ENCODE measurements around the gene UBE2U.

Gene UBE2U, protein sequence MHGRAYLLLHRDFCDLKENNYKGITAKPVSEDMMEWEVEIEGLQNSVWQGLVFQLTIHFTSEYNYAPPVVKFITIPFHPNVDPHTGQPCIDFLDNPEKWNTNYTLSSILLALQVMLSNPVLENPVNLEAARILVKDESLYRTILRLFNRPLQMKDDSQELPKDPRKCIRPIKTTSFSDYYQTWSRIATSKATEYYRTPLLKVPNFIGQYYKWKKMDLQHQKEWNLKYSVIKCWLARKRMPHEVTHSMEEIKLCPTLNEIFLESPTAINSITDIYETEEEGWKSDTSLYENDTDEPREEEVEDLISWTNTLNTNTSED

GRCh38 chr1:64203420-64203819, at the start of gene UBE2U:
UBE2U (plus strand) TSS chr1:64203623; CDS start chr1:64204051, 428 bp downstream.
- DNase-seq = no peak

- DNase-seq = no peak
These were observed 48.1 kb upstream of the UBE2U start for GRCh38 chr1:64155278-64155677.

GRCh38 chr1:64161357-64161941, 42.0 kb upstream of the UBE2U start:
- no peak for DNase-seq

DNA sequence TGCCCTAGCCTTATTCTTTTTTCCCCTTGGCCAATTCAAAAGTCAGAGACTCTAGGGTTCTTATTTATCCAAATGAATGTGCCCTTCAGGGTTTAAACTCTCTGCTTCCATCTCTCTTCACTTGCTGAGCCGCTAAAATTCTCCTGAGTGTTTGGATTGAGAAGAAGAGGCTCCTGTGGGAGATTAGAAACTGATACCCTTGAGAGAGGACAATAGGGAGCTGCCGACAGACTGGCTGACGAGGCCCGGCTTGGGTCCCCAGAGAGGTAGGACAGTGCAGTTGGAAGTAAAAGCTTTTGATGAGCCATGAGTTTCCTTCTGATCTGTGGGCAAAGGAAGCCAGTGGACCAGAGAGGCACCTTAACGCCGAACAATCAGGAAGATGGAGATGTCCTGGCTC, 41.3 kb upstream of the UBE2U start:
- no peak for DNase-seq

- DNase-seq = no peak
These were observed 40.6 kb upstream of the UBE2U start for GRCh38 chr1:64162804-64163203.

DNA sequence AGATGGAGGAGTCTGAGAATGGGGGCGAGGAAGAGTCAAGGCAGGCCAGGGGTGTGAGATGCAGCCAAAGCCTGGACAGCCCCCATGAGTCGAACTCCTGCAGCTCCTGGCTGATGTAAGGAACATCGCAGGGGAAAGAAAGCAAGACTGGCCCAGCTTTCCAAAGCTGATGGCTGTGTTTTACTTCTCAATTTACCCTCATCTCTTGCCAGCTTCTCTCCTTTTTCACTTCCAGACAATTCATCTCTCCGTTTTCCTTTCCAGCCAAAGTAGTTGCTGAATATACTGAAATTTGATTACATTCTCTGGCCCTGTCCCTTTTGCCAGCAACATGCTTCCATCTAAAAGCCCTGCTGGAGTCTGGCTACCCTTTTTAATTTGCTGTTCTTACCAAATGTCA, 40.0 kb upstream of the UBE2U start:
- no peak for DNase-seq

DNA sequence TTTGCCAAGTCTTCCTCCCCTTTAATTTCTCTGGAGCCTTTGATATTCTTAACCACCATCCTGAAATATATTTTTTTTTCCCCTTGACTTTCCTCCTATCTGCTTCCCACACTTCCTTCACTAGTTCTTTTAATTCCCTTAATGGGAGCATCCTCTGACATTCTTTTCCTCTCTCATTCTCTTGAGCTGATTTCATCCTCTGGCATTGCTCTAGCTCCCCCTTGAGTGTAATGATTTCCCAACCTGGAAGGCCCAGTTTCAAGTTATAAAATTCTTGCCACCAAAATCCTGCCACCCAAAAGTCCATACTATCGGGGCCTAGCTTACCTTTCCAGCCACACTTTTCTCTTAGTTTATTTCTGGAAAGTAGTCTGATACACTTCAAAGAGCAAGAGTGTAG, 39.5 kb upstream of the UBE2U start:
- DNase-seq = no peak

GRCh38 chr1:64166629-64167028, 36.8 kb upstream of the UBE2U start:
- DNase-seq = no peak

GRCh38 chr1:64167176-64167575, 36.2 kb upstream of the UBE2U start:
- DNase-seq = no peak

DNA sequence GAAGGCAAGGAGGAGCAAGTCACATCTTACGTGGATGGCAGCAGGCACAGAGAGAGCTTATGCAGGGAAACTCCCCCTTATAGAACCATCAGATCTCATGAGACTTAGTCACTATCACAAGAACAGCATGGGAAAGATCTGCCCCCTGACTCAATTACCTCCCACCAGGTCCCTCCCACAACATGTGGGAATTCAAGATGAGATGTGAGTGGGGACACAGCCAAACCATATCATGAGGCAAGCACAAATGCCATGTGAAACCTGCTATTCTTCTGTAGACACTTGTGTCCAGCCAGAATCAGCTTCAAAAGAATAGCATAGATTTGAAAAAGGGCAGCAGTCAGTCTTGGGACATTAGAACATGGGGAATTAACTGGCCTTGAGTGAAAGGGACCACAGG, 32.2 kb upstream of the UBE2U start:
- DNase-seq = no peak

DNA sequence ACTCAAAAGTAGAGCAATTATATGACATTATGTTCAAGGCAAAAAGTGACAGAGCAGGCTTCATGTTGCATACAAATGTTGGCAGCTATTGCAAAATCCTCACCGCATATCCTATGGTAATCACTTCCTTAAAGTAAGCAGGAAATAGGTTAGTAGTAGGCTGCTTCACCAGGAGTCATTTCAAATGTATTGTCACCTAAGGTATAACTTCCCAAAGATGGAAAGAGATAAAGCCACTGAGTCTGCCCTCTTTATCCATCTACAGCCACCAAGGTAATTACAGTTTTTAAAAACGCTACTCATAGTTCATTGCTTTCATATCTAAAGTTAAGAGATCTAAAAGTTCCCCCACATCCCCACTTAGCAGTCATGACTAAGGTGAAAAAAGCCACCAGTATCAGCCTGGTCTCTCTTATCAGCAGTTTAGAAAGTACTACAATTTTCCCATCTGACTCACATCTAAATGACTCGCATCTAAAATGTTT, 31.6 kb upstream of the UBE2U start:
- no peak for DNase-seq

DNA sequence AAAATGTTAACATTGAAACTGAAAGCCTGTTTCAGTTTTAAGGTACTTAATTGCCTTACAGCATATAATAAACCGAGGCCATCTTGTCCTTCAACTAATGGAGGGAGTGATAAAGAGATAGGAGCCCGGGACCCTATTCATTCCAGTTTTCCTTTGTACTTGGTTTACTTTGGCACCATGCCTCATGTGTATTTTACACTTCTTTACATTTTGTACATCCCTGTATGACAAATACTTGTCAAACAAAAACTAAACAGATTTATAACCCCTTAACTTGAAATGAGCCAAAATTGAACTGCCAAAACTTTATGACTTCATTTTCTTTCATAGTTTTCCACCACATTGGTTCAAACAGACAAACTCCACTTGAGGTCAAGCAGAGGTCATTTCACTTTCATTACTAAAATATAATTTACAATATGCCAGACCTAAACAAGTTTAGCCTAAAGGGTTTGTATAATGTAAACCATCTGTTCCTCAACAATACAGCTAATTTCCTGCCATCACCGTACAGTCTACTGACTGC, 30.9 kb upstream of the UBE2U start:
- DNase-seq = no peak

GRCh38 chr1:64173336-64173940, 30.0 kb upstream of the UBE2U start:
- no peak for DNase-seq

- DNase-seq = no peak
These were observed 27.8 kb upstream of the UBE2U start for GRCh38 chr1:64175639-64176038.

DNA sequence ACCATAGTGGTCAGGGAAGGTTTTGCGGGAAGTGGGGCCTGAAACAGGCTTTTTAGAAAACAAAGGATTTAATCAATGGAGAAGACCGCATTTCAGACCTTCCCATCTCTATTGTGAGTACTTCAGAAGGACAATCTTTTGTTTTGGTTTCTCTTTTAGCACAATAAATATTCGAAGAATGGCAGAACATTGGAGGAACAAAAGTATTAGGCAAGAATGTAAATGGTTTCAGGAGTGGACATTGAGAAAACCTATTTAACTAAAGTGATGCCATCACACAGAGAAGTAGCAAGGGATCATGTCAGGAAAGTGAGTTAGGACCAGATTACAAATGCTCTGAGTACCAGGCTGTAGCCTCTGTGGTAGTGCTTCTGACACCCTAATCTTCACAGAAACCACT, 26.8 kb upstream of the UBE2U start:
- no peak for DNase-seq

- no peak for DNase-seq
These were observed 23.8 kb upstream of the UBE2U start for GRCh38 chr1:64179588-64179987.

GRCh38 chr1:64182207-64182606, 21.2 kb upstream of the UBE2U start:
- no peak for DNase-seq

GRCh38 chr1:64183395-64184002, 19.9 kb upstream of the UBE2U start:
- no peak for DNase-seq

DNA sequence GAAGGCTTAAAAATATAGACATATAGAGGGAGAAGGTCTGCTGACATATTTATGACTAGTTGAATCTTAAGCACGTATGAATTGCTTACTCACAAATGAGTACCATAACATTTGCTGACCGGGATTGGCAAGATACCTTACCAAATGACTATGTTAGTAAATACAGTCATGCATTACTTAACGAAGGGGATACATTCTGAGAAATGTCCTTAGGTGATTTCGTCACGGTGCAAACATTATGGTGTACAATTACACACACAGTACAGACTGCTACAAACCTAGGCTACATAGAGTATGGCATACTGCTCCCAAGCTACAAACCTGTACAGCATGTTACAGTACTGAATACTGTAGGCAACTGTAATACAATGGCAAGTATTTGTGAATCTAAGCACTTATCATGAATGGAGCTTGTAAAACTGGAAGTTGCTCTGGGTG, 19.4 kb upstream of the UBE2U start:
- DNase-seq = no peak

DNA sequence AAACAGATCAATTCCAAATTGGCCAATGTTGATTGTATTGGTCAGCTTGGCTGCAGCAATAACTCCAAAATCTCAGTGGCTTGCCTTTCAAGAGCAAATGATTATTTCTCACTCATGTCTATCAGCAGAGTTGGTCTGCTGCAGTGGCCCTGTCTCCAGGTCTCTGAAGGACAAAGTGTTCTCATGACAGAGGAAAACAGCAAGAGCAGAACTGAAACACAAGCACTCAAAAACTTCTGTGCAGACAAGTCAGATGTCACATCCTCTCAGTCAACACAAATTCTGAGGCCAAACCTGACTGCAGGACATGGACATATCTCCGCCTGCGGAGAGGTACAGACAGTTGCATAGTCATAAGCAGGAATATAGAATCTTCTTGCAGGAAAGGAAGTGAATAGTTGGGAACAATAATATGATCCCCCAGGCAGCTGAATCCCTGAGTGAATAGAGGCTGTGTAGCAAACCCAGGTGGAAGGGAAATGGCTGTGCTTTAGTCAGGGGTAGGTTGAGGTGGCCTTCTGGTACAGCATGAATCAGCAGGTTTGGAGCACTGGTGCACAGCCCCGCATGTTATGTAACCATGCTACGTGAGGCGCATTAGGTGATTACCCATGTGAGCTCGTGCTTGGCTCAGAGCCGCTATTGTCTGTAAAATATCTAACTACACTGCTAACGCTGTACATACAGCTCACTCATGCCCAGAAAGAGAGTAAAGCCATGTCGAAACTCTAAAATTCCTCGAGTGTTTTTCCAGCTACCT, 17.1 kb upstream of the UBE2U start:
- DNase-seq = no peak

GRCh38 chr1:64186898-64187280, 16.5 kb upstream of the UBE2U start:
- no peak for DNase-seq

DNA sequence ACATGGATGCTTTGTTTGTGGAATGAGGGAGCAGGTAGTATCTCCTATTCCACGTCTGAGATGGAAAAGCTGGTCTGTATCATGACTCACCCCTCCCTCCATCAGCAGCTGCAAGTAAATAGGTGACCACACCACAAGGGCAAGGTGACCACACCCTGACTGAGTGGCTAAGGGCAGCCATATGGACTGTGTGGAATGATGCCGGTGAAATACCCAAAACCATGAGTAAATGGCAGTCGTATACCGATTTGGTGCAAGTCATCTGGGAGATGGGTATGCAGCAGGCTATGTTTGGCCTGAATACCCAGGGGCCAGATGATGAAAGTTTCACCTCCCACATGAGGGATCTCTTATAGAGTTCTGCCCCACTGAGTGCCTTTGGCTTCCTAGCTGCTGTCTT, 15.8 kb upstream of the UBE2U start:
- DNase-seq = no peak

DNA sequence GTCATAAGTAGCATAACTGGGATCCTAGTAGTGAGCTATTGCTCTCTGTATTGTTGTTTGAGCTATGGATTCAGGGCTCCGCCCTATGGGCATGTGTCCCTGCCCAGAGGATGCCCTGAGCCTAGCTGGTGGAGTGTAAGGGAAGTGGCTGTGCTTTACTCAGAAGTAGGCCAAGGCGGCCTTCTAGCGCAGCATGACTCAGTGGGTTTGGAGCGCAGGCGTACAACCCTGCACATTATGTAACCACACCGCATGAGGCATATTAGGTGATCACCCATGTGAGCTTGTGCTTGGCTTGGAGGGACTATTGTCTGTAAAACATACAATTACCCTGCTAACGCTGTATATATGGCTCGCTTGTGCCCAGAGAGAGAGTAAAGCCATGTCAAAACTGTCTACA, 11.1 kb upstream of the UBE2U start:
- DNase-seq = no peak
